ENCODE results near the gene SMAP1. TPM values are rescaled to one million over a fixed set of nuclear protein-coding genes. Genes with fewer than 3 reads are reported as not detected.
A peak's percentile ranks its signal among the peaks of the same experiment; 100 is the strongest.

The SMAP1 gene
- total RNA-seq, 1 donor = 32.4 TPM

DNA sequence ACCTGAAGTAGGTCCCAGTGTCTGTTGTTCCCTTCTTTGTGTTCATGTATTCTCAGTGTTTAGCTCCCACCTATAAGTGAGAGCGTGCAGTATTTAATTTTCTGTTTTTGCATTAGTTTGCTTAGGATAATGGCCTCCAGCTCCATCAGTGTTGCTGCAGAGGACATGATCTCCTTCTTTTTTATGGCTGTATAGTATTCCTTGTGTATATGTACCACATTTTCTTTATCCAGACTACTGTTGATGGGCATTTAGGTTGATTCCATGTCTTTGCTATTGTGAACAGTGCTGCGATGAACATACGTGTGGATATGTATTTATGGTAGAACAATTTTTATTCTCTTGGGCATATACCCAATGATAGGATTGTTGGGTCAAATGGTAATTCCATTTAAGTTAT is 163.7 kb downstream of the SMAP1 start:
- H3K4me3 ChIP-seq (ENCODE audit: low read depth, low read length) = no peak overlapping the region
- DNase-seq (ENCODE audit: low read depth) = no peak
- TF ChIP-seq, protein P1, sequence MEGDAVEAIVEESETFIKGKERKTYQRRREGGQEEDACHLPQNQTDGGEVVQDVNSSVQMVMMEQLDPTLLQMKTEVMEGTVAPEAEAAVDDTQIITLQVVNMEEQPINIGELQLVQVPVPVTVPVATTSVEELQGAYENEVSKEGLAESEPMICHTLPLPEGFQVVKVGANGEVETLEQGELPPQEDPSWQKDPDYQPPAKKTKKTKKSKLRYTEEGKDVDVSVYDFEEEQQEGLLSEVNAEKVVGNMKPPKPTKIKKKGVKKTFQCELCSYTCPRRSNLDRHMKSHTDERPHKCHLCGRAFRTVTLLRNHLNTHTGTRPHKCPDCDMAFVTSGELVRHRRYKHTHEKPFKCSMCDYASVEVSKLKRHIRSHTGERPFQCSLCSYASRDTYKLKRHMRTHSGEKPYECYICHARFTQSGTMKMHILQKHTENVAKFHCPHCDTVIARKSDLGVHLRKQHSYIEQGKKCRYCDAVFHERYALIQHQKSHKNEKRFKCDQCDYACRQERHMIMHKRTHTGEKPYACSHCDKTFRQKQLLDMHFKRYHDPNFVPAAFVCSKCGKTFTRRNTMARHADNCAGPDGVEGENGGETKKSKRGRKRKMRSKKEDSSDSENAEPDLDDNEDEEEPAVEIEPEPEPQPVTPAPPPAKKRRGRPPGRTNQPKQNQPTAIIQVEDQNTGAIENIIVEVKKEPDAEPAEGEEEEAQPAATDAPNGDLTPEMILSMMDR (IDR thresholded peaks at IDR 0.05; ENCODE audit: insufficient read depth, low read length) = no peak

DNA sequence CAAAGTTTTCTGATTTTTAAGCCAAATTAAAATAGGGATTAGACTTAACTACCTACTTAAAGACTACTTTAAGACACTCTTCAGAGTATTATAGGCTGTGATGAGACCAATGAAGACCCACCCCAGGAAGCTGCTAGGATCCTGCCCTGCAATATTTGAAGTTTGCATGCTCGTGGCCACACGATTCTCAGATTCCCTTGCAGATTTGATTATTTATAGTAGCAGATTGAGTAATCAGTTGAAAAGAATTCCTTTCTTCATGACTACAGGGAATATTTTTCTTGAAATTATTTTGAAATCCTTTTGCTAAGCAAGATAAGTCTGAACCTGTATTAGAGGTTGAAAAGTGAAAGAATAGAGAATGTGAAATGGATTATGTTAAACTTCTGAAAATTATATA is 166.8 kb downstream of the SMAP1 start:
- peak; percentile 52 for DNase-seq (ENCODE audit: low read depth)
- H3K4me3 ChIP-seq (ENCODE audit: low read depth, low read length) = no peak overlapping the region
- TF ChIP-seq, protein P1 (IDR thresholded peaks at IDR 0.05; ENCODE audit: insufficient read depth, low read length) = no peak

DNA sequence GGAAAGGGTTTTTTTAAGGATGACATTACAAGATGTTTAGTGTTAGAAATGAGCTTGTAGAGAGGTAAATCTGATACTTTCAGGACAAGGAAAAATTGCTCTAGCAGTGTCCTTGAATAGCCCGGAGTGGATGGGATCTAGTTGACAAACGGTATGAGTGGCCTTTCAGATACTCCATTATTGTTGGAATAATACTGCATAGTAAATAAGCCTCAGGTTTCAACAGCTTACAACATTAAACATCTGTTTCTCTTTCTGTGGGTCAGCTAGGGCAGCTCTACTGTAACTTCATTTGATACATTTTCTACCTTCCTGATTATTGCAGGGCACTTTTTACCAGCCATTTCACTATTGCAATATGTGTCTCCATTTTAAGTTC is 171.2 kb downstream of the SMAP1 start:
- peak; percentile 2 for DNase-seq (ENCODE audit: low read depth)
- TF ChIP-seq, protein P1 (IDR thresholded peaks at IDR 0.05; ENCODE audit: insufficient read depth, low read length) = no peak
- no peak overlapping the region for H3K4me3 ChIP-seq (ENCODE audit: low read depth, low read length)

DNA sequence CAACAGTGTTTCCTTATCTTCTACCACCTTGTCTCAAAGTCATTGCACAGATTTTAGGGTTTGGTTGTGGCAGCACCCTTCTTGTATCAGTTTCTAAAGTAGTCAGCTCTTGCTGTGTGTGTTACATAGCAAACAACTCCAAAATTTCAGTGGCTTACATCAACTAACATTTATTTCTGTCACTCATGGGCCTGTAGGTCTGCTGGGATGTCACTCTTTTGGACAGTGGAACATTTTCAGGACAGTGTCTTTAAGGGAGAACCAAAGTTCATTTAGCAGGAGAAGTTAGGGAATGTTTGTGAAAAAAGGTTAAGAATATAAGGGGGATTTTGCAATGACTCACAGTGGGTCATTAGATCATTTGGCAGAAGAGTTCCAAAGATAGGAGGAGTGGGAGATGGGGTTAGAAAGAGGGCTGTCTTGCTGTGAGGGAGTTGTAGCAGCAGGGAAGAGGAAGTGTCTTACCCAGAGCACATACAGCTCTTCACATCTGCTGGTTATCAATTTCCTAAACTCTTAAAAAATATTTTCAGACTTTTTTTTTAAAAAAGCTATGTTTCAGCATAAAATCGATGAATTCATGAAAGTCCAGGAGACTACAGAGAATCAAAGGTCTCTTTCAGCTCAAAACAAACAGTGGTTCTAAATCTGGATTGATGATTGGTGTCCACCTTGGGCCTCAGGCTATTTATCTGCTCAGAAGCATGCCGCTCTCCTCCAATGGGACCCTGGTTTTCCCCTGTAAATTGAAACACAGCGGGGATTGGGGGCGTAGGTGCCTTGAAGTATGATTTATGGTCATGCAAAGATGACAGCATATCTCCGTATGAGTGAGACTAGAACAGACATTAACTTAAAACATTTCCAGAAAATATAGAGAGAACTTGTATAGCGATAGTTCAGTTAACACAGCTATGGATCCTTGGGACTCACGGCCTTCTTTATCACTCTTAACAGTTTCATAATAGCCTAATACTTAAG is 171.9 kb downstream of the SMAP1 start:
- no peak overlapping the region for H3K4me3 ChIP-seq (ENCODE audit: low read depth, low read length)
- TF ChIP-seq, protein P1 (IDR thresholded peaks at IDR 0.05; ENCODE audit: insufficient read depth, low read length) = no peak
- DNase-seq (ENCODE audit: low read depth) = no peak

DNA sequence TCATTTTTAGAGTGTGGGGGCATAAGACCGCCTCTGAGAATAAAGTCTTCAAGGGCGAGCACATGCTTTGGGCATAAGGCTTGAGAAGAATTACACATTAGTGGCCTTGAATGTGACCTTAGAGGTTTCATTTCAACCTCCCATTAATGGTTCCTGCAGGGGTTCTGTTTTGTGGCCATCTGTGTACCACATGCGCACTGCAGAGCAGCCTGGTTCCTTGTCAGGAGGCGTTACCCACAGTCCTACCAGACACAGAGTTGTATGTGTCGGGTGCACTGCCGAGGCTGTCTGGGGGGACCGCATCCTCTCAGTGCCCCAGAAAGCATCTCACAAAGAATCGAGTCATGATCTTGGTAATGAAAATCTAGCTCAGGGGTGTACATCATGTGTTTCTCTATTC is 173.4 kb downstream of the SMAP1 start:
- TF ChIP-seq, protein P1 (IDR thresholded peaks at IDR 0.05; ENCODE audit: insufficient read depth, low read length) = no peak
- no peak overlapping the region for H3K4me3 ChIP-seq (ENCODE audit: low read depth, low read length)
- no peak for DNase-seq (ENCODE audit: low read depth)

DNA sequence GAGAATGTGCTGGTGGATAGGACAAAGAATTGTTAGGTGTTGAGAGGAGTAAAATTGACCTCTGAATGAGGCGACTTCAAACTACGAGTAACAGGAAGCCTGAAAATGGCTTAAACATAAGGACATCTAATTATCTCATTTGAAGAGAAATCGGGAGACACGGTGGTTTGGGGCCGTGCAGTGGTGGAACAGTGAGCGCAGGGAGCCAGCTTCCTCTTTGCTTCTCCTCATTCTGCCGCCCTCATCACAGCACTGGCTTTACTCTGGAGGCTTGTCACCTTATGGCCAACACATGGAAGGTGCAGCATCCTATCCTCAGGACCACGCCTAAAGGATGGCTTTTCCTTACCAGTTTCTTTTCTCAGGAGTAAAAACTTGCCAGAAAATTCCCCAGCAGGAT is 174.9 kb downstream of the SMAP1 start:
- H3K4me3 ChIP-seq (ENCODE audit: low read depth, low read length) = no peak overlapping the region
- TF ChIP-seq, protein P1 (IDR thresholded peaks at IDR 0.05; ENCODE audit: insufficient read depth, low read length) = no peak
- DNase-seq (ENCODE audit: low read depth) = no peak
